KMS-11 (cell line): ENCODE data around the gene FNBP1L.

Experiments used
- H2AFZ ChIP-seq: fragments of 200-600 bp; sonication (generic); 2 replicates; pipeline ENCODE4 v1.6.1; 2016; ENCODE audit warnings: antibody characterized with exemption, mixed run types, low read depth
- H3K27ac ChIP-seq: fragments of 200-600 bp; sonication (generic); 2 replicates; pipeline ENCODE4 v1.6.1; 2016; ENCODE audit warnings: mild to moderate bottlenecking, mixed run types
- H3K27me3 ChIP-seq: fragments of 200-600 bp; sonication (generic); 2 replicates; pipeline ENCODE4 v1.6.1; 2017; ENCODE audit warnings: mild to moderate bottlenecking, low read depth, mixed run types, moderate library complexity; ENCODE audit not compliant: insufficient read depth
- H3K36me3 ChIP-seq: fragments of 200-600 bp; sonication (generic); 2 replicates; pipeline ENCODE4 v1.6.1; 2017; ENCODE audit warnings: mild to moderate bottlenecking, mixed run types; ENCODE audit not compliant: insufficient read depth
- H3K4me1 ChIP-seq: fragments of 200-600 bp; sonication (generic); 2 replicates; pipeline ENCODE4 v1.6.1; 2016; ENCODE audit warnings: mild to moderate bottlenecking, low read depth, mixed run types; ENCODE audit not compliant: poor library complexity, severe bottlenecking
- H3K4me2 ChIP-seq: fragments of 200-600 bp; sonication (generic); 2 replicates; pipeline ENCODE4 v1.7.0; 2016; ENCODE audit warnings: mild to moderate bottlenecking, mixed run types
- H3K4me3 ChIP-seq: fragments of 200-600 bp; sonication (generic); IDR thresholded peaks from 2 replicates; pipeline ENCODE4 v1.6.1; 2017; ENCODE audit warnings: low read depth, low read length, mixed read lengths; ENCODE audit not compliant: insufficient read depth
- H3K79me2 ChIP-seq: fragments of 200-600 bp; sonication (generic); 2 replicates; pipeline ENCODE4 v1.6.1; 2016; ENCODE audit warnings: low read depth, mixed run types; ENCODE audit not compliant: insufficient read depth
- H3K9ac ChIP-seq: fragments of 200-600 bp; sonication (generic); 2 replicates; pipeline ENCODE4 v1.6.1; 2016; ENCODE audit warnings: mild to moderate bottlenecking, mixed run types
- H4K20me1 ChIP-seq: fragments of 200-600 bp; sonication (generic); 2 replicates; pipeline ENCODE4 v1.6.1; 2016; ENCODE audit warnings: mild to moderate bottlenecking, mixed run types; ENCODE audit not compliant: insufficient read depth
- CTCF ChIP-seq: fragments of 200-600 bp; sonication (generic); conservative IDR thresholded peaks from 2 replicates; pipeline ENCODE4 v1.6.1; 2017; ENCODE audit warnings: low read depth, mild to moderate bottlenecking, antibody characterized with exemption, low read length, moderate library complexity, mixed read lengths

Gene FNBP1L

GRCh38 chr1:93519199-93519829, 71.4 kb downstream of the FNBP1L start:
- H3K4me2 ChIP-seq: no peak overlapping the region
- no peaks in the 10 kb centered on the region for H3K27me3 ChIP-seq
- TF ChIP-seq CTCF: no peak
- H3K4me3 ChIP-seq: no peak overlapping the region
- no peaks in the 10 kb centered on the region for H3K4me1 ChIP-seq
- H3K9ac ChIP-seq: no peak overlapping the region
- H3K79me2 ChIP-seq: no peaks in the 10 kb centered on the region
- no peaks in the 10 kb centered on the region for H3K36me3 ChIP-seq
- H3K27ac ChIP-seq: no peak overlapping the region
- no peaks in the 10 kb centered on the region for H4K20me1 ChIP-seq
- H2AFZ ChIP-seq: no peak overlapping the region

GRCh38 chr1:93521618-93522017, 73.7 kb downstream of the FNBP1L start:
- H3K79me2 ChIP-seq: no peaks in the 10 kb centered on the region
- H3K4me1 ChIP-seq: no peaks in the 10 kb centered on the region
- no peak for TF ChIP-seq CTCF
- no peaks in the 10 kb centered on the region for H3K27me3 ChIP-seq
- no peaks in the 10 kb centered on the region for H4K20me1 ChIP-seq
- no peak overlapping the region for H3K9ac ChIP-seq
- no peak overlapping the region for H3K4me3 ChIP-seq
- H3K27ac ChIP-seq: no peak overlapping the region
- H3K4me2 ChIP-seq: no peak overlapping the region
- H3K36me3 ChIP-seq: no peaks in the 10 kb centered on the region
- no peak overlapping the region for H2AFZ ChIP-seq

GRCh38 chr1:93522721-93523120, 74.8 kb downstream of the FNBP1L start:
- Histone ChIP-seq H3K9ac (no peak overlapping the region), H3K4me2 (no peak overlapping the region), H4K20me1 (no peaks in the 10 kb centered on the region), H3K27me3 (no peaks in the 10 kb centered on the region), H3K36me3 (no peaks in the 10 kb centered on the region), H3K27ac (no peak overlapping the region), H2AFZ (no peak overlapping the region), H3K4me3 (no peak overlapping the region), H3K4me1 (no peaks in the 10 kb centered on the region), H3K79me2 (no peaks in the 10 kb centered on the region)
- TF ChIP-seq CTCF: no peak

- Histone ChIP-seq H2AFZ (no peak overlapping the region), H3K4me1 (no peaks in the 10 kb centered on the region), H3K9ac (no peak overlapping the region), H3K27me3 (no peaks in the 10 kb centered on the region), H3K4me3 (no peak overlapping the region), H3K27ac (no peak overlapping the region), H3K79me2 (no peaks in the 10 kb centered on the region), H4K20me1 (no peaks in the 10 kb centered on the region), H3K36me3 (no peaks in the 10 kb centered on the region), H3K4me2 (no peak overlapping the region)
- no peak for TF ChIP-seq CTCF
Measured at GRCh38 chr1:93525431-93525830, 77.5 kb downstream of the FNBP1L start.
